Stomach (tissue), 9 donors: ENCODE results near the gene MTM1. TPM values are rescaled to one million over a fixed set of nuclear protein-coding genes. Genes with fewer than 3 reads are reported as not detected.
A peak's percentile ranks its signal among the peaks of the same experiment; 100 is the strongest.

Experiments used
- DNase-seq, 2 donors: peaks; one replicate each; pipeline versions ENCODE4 v3.0.0 to v3.0.0-alpha.2; 2013 to 2019
- H3K27ac ChIP-seq, 5 donors: fragments of 200-600 bp in 4 of 5; sonication (generic) in 4 of 5; one replicate each; pipeline ENCODE4 v1.5.1; 2013 to 2019; ENCODE audit warnings: mild to moderate bottlenecking in 1 of 5, moderate library complexity in 1 of 5
- H3K27me3 ChIP-seq, 3 donors: fragments of 200-600 bp; sonication (generic); one replicate each; pipeline ENCODE4 v1.5.1; 2017 to 2019; ENCODE audit warnings: mixed run types in 1 of 3
- H3K36me3 ChIP-seq, 4 donors: fragments of 200-600 bp; sonication (generic); 1 replicate in 3 of 4; 2 replicates in 1 of 4; pipeline ENCODE4 v1.5.1; 2016 to 2019
- H3K4me1 ChIP-seq, 4 donors: fragments of 200-600 bp; sonication (generic); one replicate each; pipeline ENCODE4 v1.5.1; 2016 to 2019
- H3K4me3 ChIP-seq, 4 donors: fragments of 200-600 bp; sonication (generic) in 3 of 4; one replicate each; pipeline ENCODE4 v1.5.1; 2016 to 2019; ENCODE audit warnings: mild to moderate bottlenecking in 1 of 4
- H3K9me3 ChIP-seq, 4 donors: fragments of 200-600 bp; sonication (generic); one replicate each; pipeline ENCODE4 v1.5.1; 2016 to 2019
- CTCF ChIP-seq, 7 experiments: fragments of 450-650 bp in 4 of 7; fragments of 200-600 bp in 3 of 7; sonication (generic) in 3 of 7; IDR thresholded peaks; one replicate each; pipeline ENCODE4 v1.5.1; 2016 to 2019; ENCODE audit warnings: antibody characterized with exemption in 7 of 7, control low read depth in 2 of 7, mild to moderate bottlenecking in 1 of 7
- EP300 ChIP-seq: sonication (generic); formaldehyde crosslinking; IDR thresholded peaks from one replicate; pipeline ENCODE4 v1.6.1; 2017; ENCODE audit warnings: antibody characterized with exemption
- POLR2A ChIP-seq, 4 donors: fragments of 450-650 bp; IDR thresholded peaks; one replicate each; pipeline ENCODE4 v1.6.1; 2016; ENCODE audit warnings: antibody characterized with exemption in 4 of 4, control low read depth in 2 of 4, mild to moderate bottlenecking in 1 of 4, moderate library complexity in 1 of 4
- POLR2AphosphoS5 ChIP-seq, 3 donors: sonication (generic); formaldehyde crosslinking; IDR thresholded peaks; one replicate each; pipeline ENCODE4 v1.6.1; 2016; ENCODE audit warnings: antibody characterized with exemption in 3 of 3
- WGBS, 5 donors: extraction: QIAGEN DNeasy Blood & Tissue Kit in 3 of 5; methylation state at CpG; one replicate each; pipeline versions ENCODE4 v1.1.5 to v1.1.7; 2013 to 2018; 5-methylcytosine and 5-hydroxymethylcytosine counted together
- intact Hi-C: fragments of 100-400 bp; cut with DNase I; formaldehyde crosslinking; loops from one replicate; pipeline ENCODE4 v1.15.1; 2023; ENCODE audit warnings: low total_unique reads
- polyA plus RNA-seq, 3 donors: library from polyadenylated mRNA; stranded (reverse); fragments of 200-250 nt; gene quantifications; one replicate each; pipeline ENCODE4 v1.2.3, GENCODE V29; 2013
- total RNA-seq, 5 donors: library from RNA; depleted of rRNA; stranded (reverse); fragments of >200 nt; gene quantifications; one replicate each; pipeline versions ENCODE4 v1.1.0 to v1.2.3, GENCODE V29; 2014 to 2016
- donor health status: healthy with polysubstance abuse.
- donor health status: Bipolar disorder and iron deficiency.
- donor health status: healthy.

Gene MTM1
- total and polyA plus RNA-seq, 8 donors: 3.5 to 28.0 (median 6.7) TPM

- no peaks in the 10 kb centered on the region for H3K36me3 ChIP-seq
- H3K27ac ChIP-seq: peak overlapping the region in 4 of 5 donors; percentile 41 to 94 (median 50)
- peak in 1 of 2 donors; percentile 24 for DNase-seq
- H3K4me1 ChIP-seq: peaks cover 0 to 34% (median 18%) of the 10 kb centered on the region in 4 donors
- TF ChIP-seq CTCF (IDR thresholded peaks at IDR 0.05) (no peak), EP300 (no peak), POLR2AphosphoS5 (IDR thresholded peaks at IDR 0.05) (no peak), POLR2A (IDR thresholded peaks at IDR 0.05) (no peak)
- peaks cover 0 to 5% (median 0%) of the 10 kb centered on the region in 3 donors for H3K27me3 ChIP-seq
- intact Hi-C loops: no loop called here
- no peaks in the 10 kb centered on the region for H3K9me3 ChIP-seq
- H3K4me3 ChIP-seq: peak overlapping the region in 3 of 4 donors; percentile 15 to 72 (median 70)
- WGBS, 5 donors: 35 to 64% (median 51%) methylated on average over 13 to 23 of the region's 23 CpGs
Measured at GRCh38 chrX:150567645-150568319, 639 bp upstream of the MTM1 start.

GRCh38 chrX:150569155-150569477, 695 bp downstream of the MTM1 start:
- H3K4me3 ChIP-seq: peak overlapping the region; percentile 60 to 72 (median 68)
- no peaks in the 10 kb centered on the region for H3K36me3 ChIP-seq
- peaks cover 0 to 48% (median 24%) of the 10 kb centered on the region in 4 donors for H3K4me1 ChIP-seq
- 5 to 52% (median 10%) methylated on average over 13 to 17 of the region's 17 CpGs for WGBS, 5 donors
- H3K27me3 ChIP-seq: peaks cover 0 to 5% (median 0%) of the 10 kb centered on the region in 3 donors
- H3K9me3 ChIP-seq: no peaks in the 10 kb centered on the region
- peak overlapping the region; percentile 86 to 94 (median 88) for H3K27ac ChIP-seq
- DNase-seq: peak; percentile 34 to 58
- intact Hi-C loops: no loop called here
- TF ChIP-seq CTCF (IDR thresholded peaks at IDR 0.05) (no peak), POLR2AphosphoS5 (IDR thresholded peaks at IDR 0.05) (peak in 2 of 3 donors; percentile 33 to 60), EP300 (no peak)

- H3K4me1 ChIP-seq: peaks cover 0 to 62% (median 29%) of the 10 kb centered on the region in 4 donors
- H3K27me3 ChIP-seq: peaks cover 0 to 5% (median 0%) of the 10 kb centered on the region in 3 donors
- H3K9me3 ChIP-seq: no peaks in the 10 kb centered on the region
- WGBS, 5 donors: 27 to 52% (median 44%) methylated on average over 3 of the region's 3 CpGs
- peak in 1 of 2 donors; percentile 27 for DNase-seq
- H3K27ac ChIP-seq: peak overlapping the region in 2 of 5 donors; percentile 5 to 12
- H3K4me3 ChIP-seq: no peak overlapping the region
- intact Hi-C loops: no loop called here
- no peaks in the 10 kb centered on the region for H3K36me3 ChIP-seq
- no peak for TF ChIP-seq POLR2A (IDR thresholded peaks at IDR 0.05)
Measured at GRCh38 chrX:150570512-150570911, 2.1 kb downstream of the MTM1 start.

GRCh38 chrX:150572206-150572605, 3.8 kb downstream of the MTM1 start:
- H3K4me1 ChIP-seq: peaks cover 0 to 78% (median 33%) of the 10 kb centered on the region in 4 donors
- H3K27ac ChIP-seq: peak overlapping the region in 3 of 5 donors; percentile 5 to 20 (median 17)
- TF ChIP-seq POLR2A (IDR thresholded peaks at IDR 0.05) (no peak), EP300 (no peak), POLR2AphosphoS5 (IDR thresholded peaks at IDR 0.05) (no peak), CTCF (IDR thresholded peaks at IDR 0.05) (no peak)
- DNase-seq: no peak
- 22 to 71% (median 44%) methylated on average over 1 of the region's 1 CpG for WGBS, 5 donors
- H3K27me3 ChIP-seq: peaks cover 0 to 5% (median 0%) of the 10 kb centered on the region in 3 donors
- H3K36me3 ChIP-seq: no peaks in the 10 kb centered on the region
- H3K4me3 ChIP-seq: no peak overlapping the region
- intact Hi-C loops: no loop called here
- no peaks in the 10 kb centered on the region for H3K9me3 ChIP-seq

- Histone ChIP-seq H3K36me3 (no peaks in the 10 kb centered on the region), H3K27ac (peak overlapping the region in 2 of 5 donors; percentile 6 to 18), H3K27me3 (peaks cover 0 to 5% (median 0%) of the 10 kb centered on the region in 3 donors), H3K4me3 (no peak overlapping the region), H3K9me3 (peaks cover 0 to 1% (median 0%) of the 10 kb centered on the region in 4 donors), H3K4me1 (peaks cover 0 to 81% (median 33%) of the 10 kb centered on the region in 4 donors)
- intact Hi-C loops: no loop called here
- 6 to 30% (median 29%) methylated on average over 1 of the region's 1 CpG for WGBS, 5 donors
- TF ChIP-seq POLR2A (IDR thresholded peaks at IDR 0.05): no peak
- no peak for TF ChIP-seq CTCF (IDR thresholded peaks at IDR 0.05)
- no peak for TF ChIP-seq EP300
- no peak for TF ChIP-seq POLR2AphosphoS5 (IDR thresholded peaks at IDR 0.05)
- no peak for DNase-seq
Measured at GRCh38 chrX:150573106-150573505, 4.7 kb downstream of the MTM1 start.
